Measurements from ENCODE around the gene HEYL.

The HEYL gene

GRCh38 chr1:39585933-39586332 lies 53.5 kb downstream of the HEYL start:
- no peaks in the 10 kb centered on the region for H3K27me3 ChIP-seq (replicated peaks; ENCODE audit: control insufficient read depth, insufficient read depth, low read length)
- no peak overlapping the region for H3K4me3 ChIP-seq (replicated peaks; ENCODE audit: low read depth, low read length)
- H3K36me3 ChIP-seq (ENCODE audit: control insufficient read depth, insufficient read depth, low read length) = no peaks in the 10 kb centered on the region
- DNase-seq (ENCODE audit: extremely low read depth, insufficient read length) = no peak
- TF ChIP-seq CTCF (IDR thresholded peaks at IDR 0.05; ENCODE audit: insufficient read depth, low read length, poor library complexity, severe bottlenecking) = no peak

- Histone ChIP-seq H3K4me3 (replicated peaks; ENCODE audit: low read depth, low read length) (peak overlapping the region; percentile 87), H3K36me3 (ENCODE audit: control insufficient read depth, insufficient read depth, low read length) (peaks cover 10% of the 10 kb centered on the region), H3K27me3 (replicated peaks; ENCODE audit: control insufficient read depth, insufficient read depth, low read length) (no peaks in the 10 kb centered on the region)
- no peak for TF ChIP-seq CTCF (IDR thresholded peaks at IDR 0.05; ENCODE audit: insufficient read depth, low read length, poor library complexity, severe bottlenecking)
- peak; percentile 52 for DNase-seq (ENCODE audit: extremely low read depth, insufficient read length)
These were observed 63.3 kb downstream of the HEYL start for GRCh38 chr1:39576016-39576657.

GRCh38 chr1:39575191-39576015 lies 64.0 kb downstream of the HEYL start:
- Histone ChIP-seq H3K4me3 (replicated peaks; ENCODE audit: low read depth, low read length) (peak overlapping the region; percentile 87), H3K36me3 (ENCODE audit: control insufficient read depth, insufficient read depth, low read length) (peaks cover 17% of the 10 kb centered on the region), H3K27me3 (replicated peaks; ENCODE audit: control insufficient read depth, insufficient read depth, low read length) (no peaks in the 10 kb centered on the region)
- TF ChIP-seq CTCF (IDR thresholded peaks at IDR 0.05; ENCODE audit: insufficient read depth, low read length, poor library complexity, severe bottlenecking) = no peak
- no peak for DNase-seq (ENCODE audit: extremely low read depth, insufficient read length)

DNA sequence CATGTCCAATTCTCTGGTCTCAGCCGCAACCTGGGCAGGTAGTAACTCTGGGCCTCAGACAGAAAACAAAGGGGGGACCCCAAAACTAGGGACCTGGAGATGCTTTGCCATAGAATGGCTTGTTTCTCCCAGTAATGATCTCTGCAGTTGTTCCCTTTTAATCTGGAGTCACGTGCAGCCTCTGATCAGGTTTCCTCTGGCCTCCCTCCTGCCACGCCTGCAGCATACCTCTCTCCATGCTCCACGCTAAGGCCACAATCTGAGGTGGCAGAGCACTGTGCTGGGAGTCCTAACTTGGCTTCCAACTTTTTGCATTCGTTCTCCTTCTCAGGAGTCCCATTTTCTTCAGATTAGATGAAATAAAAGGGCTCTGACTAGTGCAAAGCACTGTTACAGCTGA lies 64.8 kb downstream of the HEYL start:
- TF ChIP-seq CTCF (IDR thresholded peaks at IDR 0.05; ENCODE audit: insufficient read depth, low read length, poor library complexity, severe bottlenecking) = no peak
- Histone ChIP-seq H3K36me3 (ENCODE audit: control insufficient read depth, insufficient read depth, low read length) (peaks cover 19% of the 10 kb centered on the region), H3K27me3 (replicated peaks; ENCODE audit: control insufficient read depth, insufficient read depth, low read length) (no peaks in the 10 kb centered on the region), H3K4me3 (replicated peaks; ENCODE audit: low read depth, low read length) (peak overlapping the region; percentile 87)
- no peak for DNase-seq (ENCODE audit: extremely low read depth, insufficient read length)
